Measurements from ENCODE around the gene COP1. TPM values are rescaled to one million over a fixed set of nuclear protein-coding genes. Genes with fewer than 3 reads are reported as not detected.

Gene COP1
- polyA plus RNA-seq, 1 experiment, result 43.7 TPM

GRCh38 chr1:176193663-176194062, 13.4 kb downstream of the COP1 start:
- TF ChIP-seq, protein P1, sequence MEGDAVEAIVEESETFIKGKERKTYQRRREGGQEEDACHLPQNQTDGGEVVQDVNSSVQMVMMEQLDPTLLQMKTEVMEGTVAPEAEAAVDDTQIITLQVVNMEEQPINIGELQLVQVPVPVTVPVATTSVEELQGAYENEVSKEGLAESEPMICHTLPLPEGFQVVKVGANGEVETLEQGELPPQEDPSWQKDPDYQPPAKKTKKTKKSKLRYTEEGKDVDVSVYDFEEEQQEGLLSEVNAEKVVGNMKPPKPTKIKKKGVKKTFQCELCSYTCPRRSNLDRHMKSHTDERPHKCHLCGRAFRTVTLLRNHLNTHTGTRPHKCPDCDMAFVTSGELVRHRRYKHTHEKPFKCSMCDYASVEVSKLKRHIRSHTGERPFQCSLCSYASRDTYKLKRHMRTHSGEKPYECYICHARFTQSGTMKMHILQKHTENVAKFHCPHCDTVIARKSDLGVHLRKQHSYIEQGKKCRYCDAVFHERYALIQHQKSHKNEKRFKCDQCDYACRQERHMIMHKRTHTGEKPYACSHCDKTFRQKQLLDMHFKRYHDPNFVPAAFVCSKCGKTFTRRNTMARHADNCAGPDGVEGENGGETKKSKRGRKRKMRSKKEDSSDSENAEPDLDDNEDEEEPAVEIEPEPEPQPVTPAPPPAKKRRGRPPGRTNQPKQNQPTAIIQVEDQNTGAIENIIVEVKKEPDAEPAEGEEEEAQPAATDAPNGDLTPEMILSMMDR (IDR thresholded peaks at IDR 0.05; ENCODE audit: low read depth, low read length), result no peak
- H3K4me3 ChIP-seq (ENCODE audit: low read depth, low read length), result no peak overlapping the region
- H3K27me3 ChIP-seq (ENCODE audit: control insufficient read depth, insufficient read depth, low read length), result no peaks in the 10 kb centered on the region
- H3K9me3 ChIP-seq (ENCODE audit: control insufficient read depth, insufficient read depth, low read length), result no peaks in the 10 kb centered on the region
- CTCF ChIA-PET, result no interaction called here
- H3K27ac ChIP-seq (ENCODE audit: low read depth, low read length), result no peak overlapping the region
- DNase-seq (ENCODE audit: low read depth, low spot score), result no peak
- POLR2A ChIA-PET, result no interaction called here

DNA sequence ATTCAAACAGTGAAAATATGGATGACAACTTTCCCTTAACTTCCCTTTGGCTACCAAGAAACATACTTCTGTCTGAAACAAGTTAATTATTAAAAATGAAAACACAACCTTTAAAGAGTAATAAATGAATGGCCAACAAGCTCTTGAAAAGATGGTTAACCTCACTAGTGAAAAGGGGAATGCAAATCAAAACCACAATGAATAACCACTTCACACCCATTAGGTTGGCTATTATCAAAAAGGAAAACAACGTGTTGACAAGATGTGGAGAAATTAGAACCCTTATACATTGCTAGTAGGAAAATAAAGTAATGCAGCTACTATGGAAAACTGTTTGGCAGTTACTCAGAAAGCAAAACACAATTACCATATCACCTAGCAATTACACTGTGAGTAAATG, 14.1 kb downstream of the COP1 start:
- no peak for DNase-seq (ENCODE audit: low read depth, low spot score)
- H3K4me3 ChIP-seq (ENCODE audit: low read depth, low read length), result no peak overlapping the region
- H3K27ac ChIP-seq (ENCODE audit: low read depth, low read length), result no peak overlapping the region
- no peaks in the 10 kb centered on the region for H3K9me3 ChIP-seq (ENCODE audit: control insufficient read depth, insufficient read depth, low read length)
- POLR2A ChIA-PET, result no interaction called here
- no peaks in the 10 kb centered on the region for H3K27me3 ChIP-seq (ENCODE audit: control insufficient read depth, insufficient read depth, low read length)
- TF ChIP-seq, protein P1 (IDR thresholded peaks at IDR 0.05; ENCODE audit: low read depth, low read length), result no peak
- CTCF ChIA-PET, result interaction anchor here (1.0 kb wide), 1 partner anchor 15 kb away, joined by 3 read pairs; no protein-coding TSS in a partner anchor

DNA sequence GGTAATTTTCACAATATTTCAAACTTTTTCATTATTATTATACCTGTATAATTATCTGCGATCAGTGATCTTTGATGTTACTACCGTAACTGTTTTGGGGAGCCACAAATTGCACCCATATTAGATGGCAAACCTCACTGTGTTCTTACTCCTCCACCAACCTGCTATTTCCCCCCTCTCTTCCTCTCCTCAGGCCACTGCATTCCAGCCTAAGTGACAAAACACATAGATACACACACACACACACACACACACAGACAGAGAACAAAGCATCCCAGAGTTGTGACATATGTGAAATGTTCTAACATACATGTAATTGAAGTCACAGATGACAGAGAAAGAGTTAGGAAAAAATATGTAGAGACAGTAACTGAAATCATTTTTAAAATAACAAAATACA, 18.5 kb downstream of the COP1 start:
- no peaks in the 10 kb centered on the region for H3K27me3 ChIP-seq (ENCODE audit: control insufficient read depth, insufficient read depth, low read length)
- ChIA-PET CTCF (no interaction called here), POLR2A (no interaction called here)
- H3K4me3 ChIP-seq (ENCODE audit: low read depth, low read length), result no peak overlapping the region
- DNase-seq (ENCODE audit: low read depth, low spot score), result no peak
- no peak overlapping the region for H3K27ac ChIP-seq (ENCODE audit: low read depth, low read length)
- TF ChIP-seq, protein P1 (IDR thresholded peaks at IDR 0.05; ENCODE audit: low read depth, low read length), result no peak
- no peaks in the 10 kb centered on the region for H3K9me3 ChIP-seq (ENCODE audit: control insufficient read depth, insufficient read depth, low read length)

- no peaks in the 10 kb centered on the region for H3K27me3 ChIP-seq (ENCODE audit: control insufficient read depth, insufficient read depth, low read length)
- no peak overlapping the region for H3K4me3 ChIP-seq (ENCODE audit: low read depth, low read length)
- CTCF ChIA-PET, result no interaction called here
- POLR2A ChIA-PET, result interaction anchor here (1.0 kb wide), 1 partner anchor 21 kb away, joined by 4 read pairs; no protein-coding TSS in a partner anchor
- H3K9me3 ChIP-seq (ENCODE audit: control insufficient read depth, insufficient read depth, low read length), result no peaks in the 10 kb centered on the region
- H3K27ac ChIP-seq (ENCODE audit: low read depth, low read length), result no peak overlapping the region
- TF ChIP-seq, protein P1 (IDR thresholded peaks at IDR 0.05; ENCODE audit: low read depth, low read length), result no peak
- no peak for DNase-seq (ENCODE audit: low read depth, low spot score)
These were observed 20.1 kb downstream of the COP1 start for GRCh38 chr1:176187001-176187400.

DNA sequence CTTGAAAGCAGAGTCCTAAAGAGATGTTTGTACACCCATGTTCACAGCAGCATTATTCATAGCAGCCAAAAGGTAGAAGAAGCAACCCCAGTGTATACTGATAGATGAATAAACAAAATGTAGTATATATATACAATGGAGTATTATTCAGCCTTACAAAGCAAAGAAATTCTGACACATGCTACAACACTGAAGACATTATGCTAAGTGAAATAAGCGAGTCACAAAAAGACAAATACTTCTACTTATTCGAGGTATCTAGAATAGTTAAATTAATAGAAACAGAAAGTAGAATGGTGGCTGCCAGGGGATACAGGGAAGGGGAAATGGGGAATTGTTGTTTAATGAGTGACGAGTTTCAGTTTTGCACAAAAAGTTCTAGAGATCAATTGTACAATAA, 23.5 kb downstream of the COP1 start:
- H3K27ac ChIP-seq (ENCODE audit: low read depth, low read length), result no peak overlapping the region
- CTCF ChIA-PET, result no interaction called here
- POLR2A ChIA-PET, result no interaction called here
- no peak overlapping the region for H3K4me3 ChIP-seq (ENCODE audit: low read depth, low read length)
- H3K9me3 ChIP-seq (ENCODE audit: control insufficient read depth, insufficient read depth, low read length), result no peaks in the 10 kb centered on the region
- TF ChIP-seq, protein P1 (IDR thresholded peaks at IDR 0.05; ENCODE audit: low read depth, low read length), result no peak
- no peak for DNase-seq (ENCODE audit: low read depth, low spot score)
- no peaks in the 10 kb centered on the region for H3K27me3 ChIP-seq (ENCODE audit: control insufficient read depth, insufficient read depth, low read length)
